SU-DHL-6 (cell line): Measurements from ENCODE around the gene ZNF665.

Experiments
- EZH2phosphoT487 ChIP-seq: fragments of 200-600 bp; sonication (generic), shearing (Covaris generic); conservative IDR thresholded peaks from 2 replicates; pipeline ENCODE4 v1.6.1; 2018; ENCODE audit warnings: mild to moderate bottlenecking, antibody characterized with exemption, low read length, moderate library complexity, mixed read lengths
- TF ChIP-seq, protein P1 (sequence below): fragments of 200-600 bp; sonication (generic); IDR thresholded peaks from one replicate; pipeline ENCODE4 v1.5.1; 2017; ENCODE audit warnings: antibody characterized with exemption, mild to moderate bottlenecking, low read length, moderate library complexity; ENCODE audit not compliant: insufficient read depth, poor library complexity, severe bottlenecking

DNA sequence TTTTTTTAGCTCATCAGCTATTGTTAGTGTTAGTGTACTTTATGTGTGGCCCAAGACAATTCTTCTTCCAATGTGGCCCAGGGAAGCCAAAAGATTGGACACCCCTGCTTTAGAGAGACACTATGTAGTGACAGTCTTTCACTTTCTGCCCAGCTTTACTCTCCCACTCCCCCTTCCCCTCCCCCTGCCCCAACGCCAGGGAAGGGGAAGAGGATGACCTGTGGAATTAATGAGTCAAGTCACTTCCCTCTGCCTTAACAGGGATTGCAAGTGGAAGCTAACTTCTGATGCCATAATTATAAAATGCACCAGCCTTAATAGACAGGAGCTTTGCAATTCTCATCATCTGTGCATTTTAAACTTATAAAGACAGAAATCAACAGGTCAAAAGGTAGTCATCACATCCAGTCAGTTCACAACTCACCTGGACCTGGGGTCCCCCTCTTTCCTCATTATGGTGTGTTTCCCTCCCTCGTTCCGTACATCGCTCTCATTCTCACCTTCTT, 62.0 kb downstream of the ZNF665 start:
- TF ChIP-seq, protein P1, sequence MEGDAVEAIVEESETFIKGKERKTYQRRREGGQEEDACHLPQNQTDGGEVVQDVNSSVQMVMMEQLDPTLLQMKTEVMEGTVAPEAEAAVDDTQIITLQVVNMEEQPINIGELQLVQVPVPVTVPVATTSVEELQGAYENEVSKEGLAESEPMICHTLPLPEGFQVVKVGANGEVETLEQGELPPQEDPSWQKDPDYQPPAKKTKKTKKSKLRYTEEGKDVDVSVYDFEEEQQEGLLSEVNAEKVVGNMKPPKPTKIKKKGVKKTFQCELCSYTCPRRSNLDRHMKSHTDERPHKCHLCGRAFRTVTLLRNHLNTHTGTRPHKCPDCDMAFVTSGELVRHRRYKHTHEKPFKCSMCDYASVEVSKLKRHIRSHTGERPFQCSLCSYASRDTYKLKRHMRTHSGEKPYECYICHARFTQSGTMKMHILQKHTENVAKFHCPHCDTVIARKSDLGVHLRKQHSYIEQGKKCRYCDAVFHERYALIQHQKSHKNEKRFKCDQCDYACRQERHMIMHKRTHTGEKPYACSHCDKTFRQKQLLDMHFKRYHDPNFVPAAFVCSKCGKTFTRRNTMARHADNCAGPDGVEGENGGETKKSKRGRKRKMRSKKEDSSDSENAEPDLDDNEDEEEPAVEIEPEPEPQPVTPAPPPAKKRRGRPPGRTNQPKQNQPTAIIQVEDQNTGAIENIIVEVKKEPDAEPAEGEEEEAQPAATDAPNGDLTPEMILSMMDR, result no peak
- no peak for TF ChIP-seq EZH2phosphoT487
